22Rv1 (cell line): ENCODE measurements around the gene BTBD9.

Experiments used
- CTCF ChIP-seq: fragments of 450-650 bp; IDR thresholded peaks from 2 replicates; pipeline ENCODE4 v1.5.1; 2017; ENCODE audit warnings: mild to moderate bottlenecking
- ZFX ChIP-seq: fragments of 450-650 bp; IDR thresholded peaks from 2 replicates; pipeline ENCODE4 v1.6.1; 2017; ENCODE audit warnings: antibody characterized with exemption, borderline replicate concordance

GRCh38 chr6:38152620-38153019, 487.1 kb downstream of the BTBD9 start:
- no peak for TF ChIP-seq CTCF
- TF ChIP-seq ZFX, result no peak
